Suprapubic skin (tissue), 4 donors: ENCODE measurements around the gene KLHL8.

Experiments
- POLR2A ChIP-seq, 2 donors: fragments of 450-650 bp; IDR thresholded peaks; one replicate each; pipeline ENCODE4 v1.6.1; 2017; ENCODE audit warnings: antibody characterized with exemption in 2 of 2, mild to moderate bottlenecking in 2 of 2, moderate library complexity in 2 of 2
- POLR2AphosphoS5 ChIP-seq, 3 donors: sonication (generic); formaldehyde crosslinking; IDR thresholded peaks; one replicate each; pipeline ENCODE4 v1.6.1; 2017; ENCODE audit warnings: antibody characterized with exemption in 3 of 3
- TF ChIP-seq, protein P1 (sequence below), 2 donors: fragments of 200-600 bp in 1 of 2; fragments of 450-650 bp in 1 of 2; sonication (generic) in 1 of 2; IDR thresholded peaks; one replicate each; pipeline ENCODE4 v1.5.1; 2016 to 2019; ENCODE audit warnings: antibody characterized with exemption in 2 of 2, mild to moderate bottlenecking in 1 of 2, moderate library complexity in 1 of 2

DNA sequence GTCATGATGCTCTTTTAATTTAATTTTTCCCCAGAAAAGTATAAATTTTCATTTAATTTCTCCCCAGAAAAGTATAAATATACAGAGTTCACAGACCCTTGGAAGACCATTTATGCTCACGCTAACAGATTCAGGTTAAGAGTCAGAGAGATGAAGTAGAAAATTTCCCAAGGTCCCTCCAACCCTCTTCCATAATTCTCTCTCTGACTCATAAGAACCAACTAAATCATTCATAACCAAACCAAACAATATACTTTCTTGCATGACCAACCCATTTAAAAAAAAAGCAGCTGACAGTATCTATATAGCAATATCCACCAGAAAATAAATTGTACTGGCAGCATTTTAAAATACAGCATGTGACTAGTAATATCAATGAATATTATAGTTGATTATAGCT is 3.9 kb downstream of the KLHL8 start:
- TF ChIP-seq POLR2AphosphoS5 (IDR thresholded peaks at IDR 0.05) (no peak), POLR2A (IDR thresholded peaks at IDR 0.05) (no peak)
- TF ChIP-seq, protein P1, sequence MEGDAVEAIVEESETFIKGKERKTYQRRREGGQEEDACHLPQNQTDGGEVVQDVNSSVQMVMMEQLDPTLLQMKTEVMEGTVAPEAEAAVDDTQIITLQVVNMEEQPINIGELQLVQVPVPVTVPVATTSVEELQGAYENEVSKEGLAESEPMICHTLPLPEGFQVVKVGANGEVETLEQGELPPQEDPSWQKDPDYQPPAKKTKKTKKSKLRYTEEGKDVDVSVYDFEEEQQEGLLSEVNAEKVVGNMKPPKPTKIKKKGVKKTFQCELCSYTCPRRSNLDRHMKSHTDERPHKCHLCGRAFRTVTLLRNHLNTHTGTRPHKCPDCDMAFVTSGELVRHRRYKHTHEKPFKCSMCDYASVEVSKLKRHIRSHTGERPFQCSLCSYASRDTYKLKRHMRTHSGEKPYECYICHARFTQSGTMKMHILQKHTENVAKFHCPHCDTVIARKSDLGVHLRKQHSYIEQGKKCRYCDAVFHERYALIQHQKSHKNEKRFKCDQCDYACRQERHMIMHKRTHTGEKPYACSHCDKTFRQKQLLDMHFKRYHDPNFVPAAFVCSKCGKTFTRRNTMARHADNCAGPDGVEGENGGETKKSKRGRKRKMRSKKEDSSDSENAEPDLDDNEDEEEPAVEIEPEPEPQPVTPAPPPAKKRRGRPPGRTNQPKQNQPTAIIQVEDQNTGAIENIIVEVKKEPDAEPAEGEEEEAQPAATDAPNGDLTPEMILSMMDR (IDR thresholded peaks at IDR 0.05): no peak
